ENCODE data around the gene SLC9B1.

DNA sequence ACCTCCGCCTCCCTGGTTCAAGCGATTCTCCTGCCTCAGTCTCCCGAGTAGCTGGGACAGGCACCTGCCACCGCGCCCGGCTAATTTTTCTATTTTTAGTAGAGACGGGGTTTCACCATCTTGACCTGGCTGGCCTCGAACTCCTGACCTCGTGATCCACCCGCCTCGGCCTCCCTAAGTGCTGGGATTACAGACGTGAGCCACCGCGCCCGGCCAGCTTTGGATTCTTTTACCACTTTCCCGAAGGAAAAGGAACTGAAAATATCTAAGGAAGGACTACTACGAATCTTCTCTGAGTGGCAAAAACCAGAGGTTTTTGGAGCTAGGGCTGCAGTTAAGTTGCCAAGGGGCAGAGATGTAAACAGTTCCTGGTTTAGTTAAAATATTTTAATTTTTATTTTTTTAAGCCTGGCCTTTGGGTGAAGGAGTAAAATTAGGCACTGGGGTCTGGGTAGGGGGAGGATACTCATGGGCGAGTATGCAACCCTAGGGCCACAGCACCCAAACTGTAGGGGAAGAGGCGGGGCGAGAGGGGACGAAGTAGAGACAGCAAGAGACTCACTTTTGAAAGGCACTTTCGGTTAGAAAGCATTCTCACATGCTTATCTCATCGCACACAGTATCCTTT is 151.2 kb downstream of the SLC9B1 start:
- TF ChIP-seq, protein P1, sequence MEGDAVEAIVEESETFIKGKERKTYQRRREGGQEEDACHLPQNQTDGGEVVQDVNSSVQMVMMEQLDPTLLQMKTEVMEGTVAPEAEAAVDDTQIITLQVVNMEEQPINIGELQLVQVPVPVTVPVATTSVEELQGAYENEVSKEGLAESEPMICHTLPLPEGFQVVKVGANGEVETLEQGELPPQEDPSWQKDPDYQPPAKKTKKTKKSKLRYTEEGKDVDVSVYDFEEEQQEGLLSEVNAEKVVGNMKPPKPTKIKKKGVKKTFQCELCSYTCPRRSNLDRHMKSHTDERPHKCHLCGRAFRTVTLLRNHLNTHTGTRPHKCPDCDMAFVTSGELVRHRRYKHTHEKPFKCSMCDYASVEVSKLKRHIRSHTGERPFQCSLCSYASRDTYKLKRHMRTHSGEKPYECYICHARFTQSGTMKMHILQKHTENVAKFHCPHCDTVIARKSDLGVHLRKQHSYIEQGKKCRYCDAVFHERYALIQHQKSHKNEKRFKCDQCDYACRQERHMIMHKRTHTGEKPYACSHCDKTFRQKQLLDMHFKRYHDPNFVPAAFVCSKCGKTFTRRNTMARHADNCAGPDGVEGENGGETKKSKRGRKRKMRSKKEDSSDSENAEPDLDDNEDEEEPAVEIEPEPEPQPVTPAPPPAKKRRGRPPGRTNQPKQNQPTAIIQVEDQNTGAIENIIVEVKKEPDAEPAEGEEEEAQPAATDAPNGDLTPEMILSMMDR (IDR thresholded peaks at IDR 0.05; ENCODE audit: low read length): no peak
- TF ChIP-seq EZH2 (IDR thresholded peaks at IDR 0.05; ENCODE audit: borderline replicate concordance, low read length): no peak

Measured in OCI-LY1 (cell line).